Skeletal muscle cell (primary cell): ENCODE measurements around the gene B2M.
"Not testable (repeated sequence)": the region's sequence is repeated elsewhere in the genome, so short reads cannot be mapped to it uniquely, and the experiment has no call there.

Source experiments
- DNase-seq: peaks from one replicate; pipeline ENCODE4 v3.0.0-alpha.2; 2010; ENCODE audit warnings: low read depth
- H3K4me3 ChIP-seq: 2 replicates; pipeline ENCODE4 v1.5.1; 2011; ENCODE audit warnings: low read depth, mild to moderate bottlenecking, control low read depth, low read length, moderate library complexity

Gene B2M

DNA sequence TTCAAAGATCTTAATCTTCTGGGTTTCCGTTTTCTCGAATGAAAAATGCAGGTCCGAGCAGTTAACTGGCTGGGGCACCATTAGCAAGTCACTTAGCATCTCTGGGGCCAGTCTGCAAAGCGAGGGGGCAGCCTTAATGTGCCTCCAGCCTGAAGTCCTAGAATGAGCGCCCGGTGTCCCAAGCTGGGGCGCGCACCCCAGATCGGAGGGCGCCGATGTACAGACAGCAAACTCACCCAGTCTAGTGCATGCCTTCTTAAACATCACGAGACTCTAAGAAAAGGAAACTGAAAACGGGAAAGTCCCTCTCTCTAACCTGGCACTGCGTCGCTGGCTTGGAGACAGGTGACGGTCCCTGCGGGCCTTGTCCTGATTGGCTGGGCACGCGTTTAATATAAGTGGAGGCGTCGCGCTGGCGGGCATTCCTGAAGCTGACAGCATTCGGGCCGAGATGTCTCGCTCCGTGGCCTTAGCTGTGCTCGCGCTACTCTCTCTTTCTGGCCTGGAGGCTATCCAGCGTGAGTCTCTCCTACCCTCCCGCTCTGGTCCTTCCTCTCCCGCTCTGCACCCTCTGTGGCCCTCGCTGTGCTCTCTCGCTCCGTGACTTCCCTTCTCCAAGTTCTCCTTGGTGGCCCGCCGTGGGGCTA is at the start of gene B2M, which contains the start of gene PATL2:
Gene B2M, plus strand, starts transcription at position 422 of the 647 bp plus-strand sequence. Its CDS starts 30 bp downstream, at position 452.
Gene PATL2, minus strand, starts transcription at position 228 of the 647 bp plus-strand sequence. CDS start 34,833 bp downstream, outside the sequence.
- DNase-seq = peak; percentile 80
- peak within 1 kb of the TSS; percentile 93 for H3K4me3 ChIP-seq

DNA sequence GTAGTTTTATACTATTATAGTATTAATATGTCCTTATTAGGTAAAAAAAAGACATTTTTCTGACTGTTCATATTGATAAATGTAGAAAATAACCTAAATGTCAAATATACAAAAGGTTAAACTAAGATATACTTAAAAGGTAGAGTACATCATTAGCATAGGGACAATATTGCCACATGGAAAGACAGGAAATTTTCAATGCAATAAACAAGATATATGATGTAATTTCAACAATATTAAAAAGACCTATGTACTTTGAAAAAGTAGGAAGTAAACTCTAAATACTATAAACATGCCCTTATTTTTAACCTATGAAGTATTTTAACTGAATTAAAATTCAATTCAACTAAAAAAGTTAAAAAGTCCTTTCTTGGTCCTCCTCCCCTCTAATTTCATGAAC is 49.7 kb upstream of the B2M start:
- no peak overlapping the region for H3K4me3 ChIP-seq
- no peak for DNase-seq

DNA sequence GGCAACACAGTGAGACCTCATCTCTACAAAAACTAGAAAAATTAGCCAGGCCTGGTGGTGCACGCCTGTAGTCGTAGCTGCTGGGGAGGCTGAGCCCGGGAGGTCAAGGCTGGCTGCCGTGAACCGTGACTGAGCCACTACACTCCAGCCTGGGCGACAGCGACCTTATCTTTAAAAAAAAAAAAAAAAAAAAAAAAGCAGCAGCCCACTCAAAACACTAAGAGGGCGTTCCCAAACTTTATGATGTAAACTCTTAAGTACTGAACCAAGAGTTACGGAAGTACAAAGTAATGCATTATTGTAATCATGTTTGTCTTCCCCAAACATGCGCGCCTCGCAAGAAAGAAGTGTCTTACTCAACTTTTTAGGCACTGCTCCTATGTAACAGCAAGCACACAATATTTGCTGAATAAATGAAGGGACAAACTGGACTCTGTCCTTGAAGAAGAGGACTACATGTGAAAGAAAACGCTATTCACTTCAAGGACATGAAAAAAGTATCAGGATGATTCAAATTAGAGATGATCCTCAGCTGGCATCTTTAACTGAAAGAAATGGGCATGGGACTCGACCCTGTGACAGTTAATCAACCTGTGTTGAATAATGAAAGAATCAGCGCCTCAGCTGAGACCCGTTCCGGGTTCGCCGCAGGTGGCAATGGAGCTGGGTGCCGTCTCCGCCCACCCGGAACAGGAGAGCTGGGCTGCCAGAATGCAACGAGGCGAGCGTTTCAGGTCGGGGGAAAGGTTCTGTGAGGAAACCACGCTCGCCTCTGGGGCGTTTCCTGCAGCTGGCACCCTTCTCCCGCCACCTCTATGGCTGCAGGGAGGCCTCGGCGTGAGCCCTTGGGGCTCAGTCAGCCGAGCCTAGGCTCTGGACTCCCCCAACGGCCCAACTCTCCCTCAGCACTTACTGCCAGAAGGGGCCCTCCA is 48.6 kb upstream of the B2M start:
- H3K4me3 ChIP-seq = peak overlapping the region; percentile 99
- DNase-seq = no peak

DNA sequence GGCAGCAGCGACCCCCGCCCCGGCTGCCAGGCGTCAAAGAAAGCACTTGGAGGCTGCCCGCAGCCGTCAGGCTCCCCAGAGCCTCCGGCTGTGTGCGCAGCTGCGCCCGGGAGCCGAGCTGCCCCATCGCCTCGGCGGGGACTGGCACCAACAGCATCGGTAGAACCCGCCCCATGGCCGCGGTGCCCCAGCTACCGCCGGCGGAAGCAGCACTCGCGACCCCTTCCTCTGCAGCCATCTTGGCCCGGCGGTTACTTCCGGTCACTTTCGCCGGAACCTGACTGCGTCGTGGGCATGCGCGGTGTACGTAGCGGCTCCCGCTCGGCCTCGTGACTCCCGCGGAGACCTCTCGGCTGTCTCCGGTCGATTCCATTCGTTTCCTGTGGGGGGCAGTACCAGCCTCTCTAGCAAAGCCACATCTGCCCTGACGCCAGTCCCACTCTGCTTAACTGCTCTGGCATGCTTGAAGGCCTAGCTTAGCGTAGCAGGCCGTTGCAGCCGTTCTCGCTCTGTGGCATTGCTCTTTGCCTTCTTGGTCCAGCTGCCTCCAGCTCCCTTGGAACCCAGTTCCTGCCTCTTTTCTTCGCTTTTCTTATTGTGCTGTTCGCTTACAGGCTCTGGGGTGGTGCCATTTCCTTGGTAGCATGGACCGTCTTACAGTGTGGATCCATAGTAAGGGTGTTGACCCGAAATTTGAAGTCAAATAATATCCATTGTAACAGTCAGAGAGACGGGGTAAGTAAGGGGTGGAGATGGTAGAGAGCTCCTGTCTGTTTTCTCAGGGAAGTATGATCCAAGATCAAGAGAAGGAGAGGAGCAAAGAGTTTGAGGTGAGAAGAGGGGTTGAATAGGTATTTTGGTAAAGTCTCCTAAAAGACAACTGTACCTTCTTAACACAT is 47.7 kb upstream of the B2M start, which contains the start of gene SPG11:
Gene SPG11, minus strand, starts transcription at position 253 of the 899 bp plus-strand sequence. Its CDS starts 15 bp downstream, at position 238.
- DNase-seq = peak; percentile 87

DNA sequence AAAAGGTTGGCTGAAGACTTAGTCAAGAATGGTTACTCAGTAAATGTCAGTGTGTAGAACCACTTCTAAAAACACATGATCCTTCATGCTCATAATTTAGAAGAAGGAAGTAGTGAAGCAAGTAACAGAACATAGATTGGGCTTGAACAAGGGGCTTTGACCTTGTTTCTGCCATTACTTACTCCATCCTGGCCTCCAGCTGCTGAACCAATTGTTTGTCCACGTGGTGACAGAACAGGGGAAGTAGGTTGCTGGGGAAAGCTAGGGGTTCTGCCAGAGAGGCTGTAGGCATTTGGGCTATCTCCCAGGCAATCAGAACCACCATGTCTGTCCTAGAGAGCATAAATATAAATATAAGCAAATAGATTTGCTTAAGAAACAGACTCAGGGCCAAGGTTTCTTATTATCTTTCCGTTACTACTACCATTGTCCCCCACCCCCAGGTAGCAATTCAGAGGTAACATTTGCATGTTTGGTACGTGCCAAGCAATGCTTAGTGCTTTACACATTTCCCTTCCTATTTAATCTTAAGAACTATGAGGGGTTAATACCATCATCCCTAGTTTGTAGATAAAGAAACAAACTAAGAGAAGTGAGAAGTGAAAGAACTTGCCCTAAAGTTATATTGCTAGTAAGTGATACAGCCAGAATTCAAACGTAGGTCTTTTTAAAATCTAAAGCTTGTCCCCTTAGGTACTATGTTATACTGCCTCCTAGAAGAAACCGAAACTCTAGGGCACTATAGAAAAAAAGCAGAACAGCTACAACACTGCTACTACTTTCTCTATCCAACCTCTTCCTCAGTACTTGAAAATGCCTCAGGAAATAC is 44.9 kb upstream of the B2M start:
- no peak overlapping the region for H3K4me3 ChIP-seq
- no peak for DNase-seq

More for the DNA sequence above, 47.7 kb upstream of the B2M start, which contains the start of gene SPG11:
- H3K4me3 ChIP-seq = peak within 1 kb of the TSS; percentile 99

DNA sequence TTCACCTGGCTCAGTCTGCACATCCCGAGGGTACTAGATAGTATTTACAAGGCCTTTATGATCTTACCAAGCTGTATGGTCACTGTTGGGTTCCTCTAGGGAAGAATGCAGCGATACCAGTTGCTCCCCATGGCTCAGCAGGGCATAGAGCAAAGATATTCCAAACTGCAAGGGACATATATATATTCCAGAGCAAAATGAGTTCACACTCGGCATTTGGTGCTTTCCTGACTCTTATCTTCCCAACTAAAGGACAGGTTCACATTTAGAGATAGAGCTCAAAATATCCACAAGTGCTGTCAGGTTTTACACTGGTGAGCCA is 44.3 kb upstream of the B2M start:
- H3K4me3 ChIP-seq = no peak overlapping the region
- no peak for DNase-seq

DNA sequence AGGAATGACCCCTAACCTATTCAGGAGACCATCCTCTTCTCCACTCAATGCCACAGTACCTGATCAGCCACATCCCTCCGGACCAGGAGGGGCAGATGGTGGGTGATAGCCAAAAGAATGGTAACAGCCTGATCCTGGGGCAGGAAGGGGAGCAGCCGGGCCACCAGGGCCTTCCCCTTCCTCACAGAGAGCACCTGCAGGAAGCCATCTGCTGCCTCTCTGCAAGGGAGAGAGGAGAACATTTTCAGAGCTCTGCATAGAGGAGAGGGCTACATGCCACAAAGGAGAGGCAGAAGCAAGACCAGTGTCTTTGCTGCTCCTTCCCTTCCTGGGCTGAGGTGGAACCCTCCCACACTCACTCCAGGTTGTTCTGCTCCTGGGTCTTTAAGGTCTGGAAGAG is 42.4 kb upstream of the B2M start:
- H3K4me3 ChIP-seq = no peak overlapping the region
- DNase-seq = no peak

DNA sequence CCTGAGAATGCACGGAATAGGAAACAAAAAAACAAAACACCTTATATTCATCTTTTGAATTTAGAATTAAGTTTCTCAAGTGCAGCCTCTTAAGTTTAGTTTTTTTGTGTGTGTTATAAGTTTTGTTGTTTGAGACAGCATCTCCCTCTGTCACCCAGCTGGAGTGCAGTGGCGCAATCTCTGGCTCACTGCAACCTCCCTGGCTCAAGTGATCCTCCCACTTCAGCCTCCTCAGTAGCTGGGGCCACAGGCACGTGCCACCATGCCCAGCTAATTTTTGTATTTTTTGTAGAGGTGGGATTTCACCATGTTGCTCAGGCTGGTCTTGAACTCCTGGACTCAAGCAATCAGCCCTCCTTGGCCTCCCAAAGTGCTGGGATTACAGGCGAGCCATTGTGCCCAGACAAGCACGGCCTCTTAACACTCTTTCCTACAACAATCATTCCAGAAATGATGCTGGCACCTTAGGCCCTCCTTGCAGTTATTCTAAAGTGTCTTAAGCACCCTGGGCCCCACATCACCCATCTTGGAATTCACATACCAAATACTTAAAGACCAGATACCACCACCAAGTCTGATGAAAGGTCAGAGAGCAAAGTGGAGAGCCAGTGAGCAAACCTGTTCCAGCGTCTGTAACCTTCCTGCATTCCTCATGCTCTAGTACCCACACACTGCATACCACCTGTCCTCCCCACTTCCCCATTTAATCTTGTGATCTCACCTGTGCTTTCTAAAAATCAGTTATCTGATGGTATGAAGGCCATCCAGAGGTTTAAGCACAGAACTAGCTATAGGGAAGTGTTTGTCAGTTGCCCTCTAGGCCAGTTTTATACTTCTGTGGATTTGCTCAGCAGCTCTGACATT is 41.0 kb upstream of the B2M start:
- DNase-seq = no peak
- no peak overlapping the region for H3K4me3 ChIP-seq

DNA sequence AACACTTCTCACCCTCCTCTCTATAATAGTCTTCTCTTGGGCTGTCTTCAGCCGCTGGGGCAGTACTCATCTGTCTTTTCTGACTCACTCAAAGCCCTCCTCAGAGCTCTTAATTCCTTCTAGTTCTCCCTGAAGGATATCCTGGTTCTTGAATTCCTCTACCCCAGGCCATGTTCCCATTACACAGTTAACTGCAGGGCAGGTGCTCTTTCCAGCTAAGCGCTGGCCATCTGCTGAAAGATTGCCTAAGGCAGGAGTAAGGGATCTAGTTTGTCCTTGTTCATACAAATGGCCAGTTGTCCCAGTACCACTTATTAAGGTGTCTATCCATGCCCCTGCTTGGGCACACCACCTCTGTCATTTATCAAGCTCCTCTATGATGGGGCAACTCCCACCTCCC is 37.7 kb upstream of the B2M start:
- no peak overlapping the region for H3K4me3 ChIP-seq
- no peak for DNase-seq

DNA sequence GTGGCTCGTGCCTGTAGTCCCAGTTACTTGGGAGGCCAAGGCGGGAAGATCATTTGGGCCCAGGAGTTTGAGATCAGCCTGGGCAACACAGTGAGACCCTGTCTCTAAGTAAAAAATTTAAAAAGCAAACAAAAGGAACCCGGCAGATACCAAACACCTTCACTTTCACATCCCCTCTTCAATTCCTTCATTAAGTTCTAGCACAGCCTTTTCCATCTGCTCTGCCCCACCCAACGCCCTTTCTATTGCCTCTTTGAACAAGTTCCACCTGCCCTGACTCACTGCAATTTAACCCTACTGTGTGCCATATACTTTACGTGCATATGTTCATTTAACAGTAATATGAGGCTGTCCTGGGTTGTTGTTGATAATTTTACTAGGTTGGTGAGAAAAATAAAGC is 35.4 kb upstream of the B2M start:
- H3K4me3 ChIP-seq = no peak overlapping the region
- no peak for DNase-seq

DNA sequence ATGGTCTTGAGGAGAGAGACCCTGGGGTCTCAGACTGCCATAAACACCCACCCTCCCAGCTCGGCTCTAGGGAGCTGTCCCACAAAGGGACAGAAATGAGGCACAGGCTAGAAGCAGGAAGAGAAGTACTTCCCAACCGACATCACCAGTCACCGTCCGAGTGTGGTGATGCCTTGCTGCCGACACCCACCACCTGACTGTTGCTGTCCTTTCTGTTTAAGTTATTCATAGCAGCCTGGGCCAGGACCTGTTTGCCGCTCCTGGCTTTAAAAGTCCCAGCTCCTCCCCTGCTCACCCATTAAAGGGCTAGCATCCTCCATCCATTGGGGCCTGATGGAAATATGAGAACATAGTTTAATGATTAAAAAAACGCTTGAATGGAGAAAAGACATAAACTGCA is 34.6 kb upstream of the B2M start:
- no peak overlapping the region for H3K4me3 ChIP-seq
- no peak for DNase-seq

DNA sequence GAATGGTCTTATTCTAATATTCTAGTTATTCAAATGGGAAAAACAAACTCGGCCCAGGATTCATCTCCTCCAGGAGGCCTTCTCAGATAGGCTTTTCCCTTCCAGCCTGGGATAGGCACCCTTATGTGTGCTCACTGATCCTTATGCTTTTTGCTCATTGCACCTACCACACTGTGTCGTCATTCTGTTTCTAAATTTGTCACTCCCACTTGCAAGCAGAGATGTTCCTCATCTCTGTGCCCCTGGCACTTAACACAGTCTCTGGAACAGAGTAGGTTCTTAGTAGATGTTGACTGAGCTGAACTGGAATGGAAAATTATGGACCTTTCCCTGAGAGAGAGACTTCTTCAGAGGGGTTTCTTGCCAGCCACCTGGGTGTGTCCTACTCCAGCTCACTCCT is 29.1 kb upstream of the B2M start:
- DNase-seq = no peak
- no peak overlapping the region for H3K4me3 ChIP-seq

DNA sequence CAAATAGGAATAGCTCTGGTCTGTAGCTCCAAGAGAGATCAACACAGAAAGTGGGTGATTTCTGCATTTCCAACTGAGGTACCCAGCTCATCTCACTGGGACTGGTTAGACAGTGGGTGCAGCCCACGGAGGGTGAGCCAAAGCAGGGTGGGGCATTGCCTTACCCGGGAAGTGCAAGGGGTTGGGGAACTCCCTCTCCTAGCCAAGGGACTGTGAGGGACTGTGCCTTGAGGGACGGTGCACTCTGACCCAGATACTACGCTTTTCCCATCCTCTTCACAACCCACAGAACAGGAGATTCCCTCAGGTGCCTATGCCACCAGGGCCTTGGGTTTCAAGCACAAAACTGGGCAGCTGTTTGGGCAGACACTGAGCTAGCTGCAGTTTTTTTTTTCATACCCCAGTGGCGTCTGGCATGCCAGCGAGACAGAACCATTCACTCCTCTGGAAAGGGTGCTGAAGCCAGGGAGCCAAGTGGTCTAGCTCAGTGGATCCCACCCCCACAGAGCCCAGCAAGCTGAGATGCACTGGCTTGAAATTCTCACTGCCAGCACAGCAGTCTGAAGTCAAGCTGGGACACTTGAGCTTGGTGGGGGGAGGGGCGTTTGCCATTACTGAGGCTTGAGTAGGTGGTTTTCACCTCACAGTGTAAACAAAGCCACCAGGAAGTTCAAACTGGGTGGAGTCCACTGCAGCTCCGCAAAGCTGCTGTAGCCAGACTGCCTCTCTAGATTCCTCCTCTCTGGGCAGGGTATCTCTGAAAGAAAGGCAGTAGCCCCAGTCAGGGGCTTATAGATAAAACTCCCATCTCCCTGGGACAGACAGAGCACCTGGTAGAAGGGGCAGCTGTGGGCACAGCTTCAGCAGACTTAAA is 28.3 kb upstream of the B2M start:
- not testable (repeated sequence) for DNase-seq

DNA sequence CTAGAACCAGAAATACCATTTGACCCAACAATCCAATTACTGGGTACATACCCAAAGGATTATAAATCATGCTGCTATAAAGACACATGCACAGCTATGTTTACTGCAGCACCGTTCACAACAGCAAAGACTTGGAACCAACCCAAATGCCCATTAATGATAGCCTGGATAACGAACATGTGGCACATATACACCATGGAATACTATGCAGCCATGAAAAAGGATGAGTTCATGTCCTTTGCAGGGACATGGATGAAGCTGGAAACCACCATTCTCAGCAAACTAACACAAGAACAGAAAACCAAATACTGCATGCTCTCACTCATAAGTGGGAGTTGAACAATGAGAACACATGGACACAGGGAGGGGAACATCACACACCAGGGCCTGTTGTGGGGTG is 22.0 kb upstream of the B2M start:
- not testable (repeated sequence) for DNase-seq

More for the DNA sequence above, 28.3 kb upstream of the B2M start:
- not testable (repeated sequence) for H3K4me3 ChIP-seq

DNA sequence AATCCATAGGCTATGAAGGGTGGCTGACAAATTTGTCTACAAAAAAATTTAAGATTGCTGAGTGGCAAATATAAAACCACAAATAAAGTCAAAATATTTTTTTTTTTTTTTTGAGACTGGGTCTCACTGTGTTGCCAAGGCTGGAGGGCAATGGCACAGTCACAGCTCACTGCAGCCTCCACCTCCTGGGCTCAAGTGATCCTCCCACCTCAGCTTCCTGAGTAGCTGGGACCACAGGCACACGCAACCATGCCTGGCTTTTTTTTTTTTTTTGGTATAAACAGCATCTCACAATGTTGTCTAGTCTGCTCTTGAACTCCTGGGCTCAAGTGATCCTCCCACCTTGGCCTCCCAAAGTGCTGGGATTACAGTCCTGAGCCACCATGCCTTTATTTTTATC is 21.1 kb upstream of the B2M start:
- H3K4me3 ChIP-seq, DNase-seq: not testable (repeated sequence)

More for the DNA sequence above, 22.0 kb upstream of the B2M start:
- H3K4me3 ChIP-seq = not testable (repeated sequence)

DNA sequence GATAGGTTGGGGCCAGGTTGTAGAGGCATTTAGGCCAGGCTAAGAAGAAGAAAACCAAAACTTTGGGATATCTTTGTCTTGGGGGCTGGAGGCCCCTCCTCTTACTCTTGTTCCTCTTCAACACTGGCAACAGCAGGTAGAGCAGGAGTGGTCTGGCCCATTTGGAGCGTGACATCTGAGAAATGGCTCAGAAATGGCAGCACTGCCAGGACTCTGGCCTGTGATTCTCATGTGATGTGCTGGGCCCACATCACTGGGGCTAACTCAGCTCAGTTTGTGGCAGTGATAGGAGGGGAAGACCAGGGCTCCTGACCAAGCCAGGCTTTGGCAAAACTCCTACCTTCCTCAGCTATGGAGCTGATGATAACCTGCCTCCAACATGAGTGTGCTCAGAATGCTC is 18.7 kb upstream of the B2M start:
- no peak overlapping the region for H3K4me3 ChIP-seq
- DNase-seq = no peak

DNA sequence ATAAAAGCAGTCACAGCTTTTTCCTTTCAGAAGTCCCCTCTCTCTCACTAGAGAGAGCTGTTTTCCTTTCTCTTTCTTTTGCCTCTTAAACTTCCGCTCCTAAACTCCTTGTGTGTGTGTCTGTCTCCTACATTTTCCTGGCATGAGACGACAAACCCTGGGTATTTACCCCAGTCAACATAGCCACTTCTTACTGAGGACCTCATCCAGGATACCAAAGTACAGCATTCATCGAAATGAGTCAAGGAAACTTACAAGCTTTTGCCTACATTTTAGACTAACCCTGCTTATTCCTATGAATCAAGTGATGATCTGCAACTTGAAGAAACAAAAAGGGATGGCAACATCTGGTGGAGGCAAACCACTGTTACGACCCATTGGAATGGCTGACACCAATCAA is 16.9 kb upstream of the B2M start:
- DNase-seq = no peak
- no peak overlapping the region for H3K4me3 ChIP-seq
